Mucosa of descending colon (tissue), 3 donors: ENCODE results near the gene PLCD1. TPM values are rescaled to one million over a fixed set of nuclear protein-coding genes. Genes with fewer than 3 reads are reported as not detected.
A peak's percentile ranks its signal among the peaks of the same experiment; 100 is the strongest.
"Not testable (repeated sequence)": the region's sequence is repeated elsewhere in the genome, so short reads cannot be mapped to it uniquely, and the experiment has no call there.

ENCODE experiments used
- ATAC-seq: fragments of 200-7000 bp; cut with Tn5 transposase; one replicate; pipeline ENCODE4 v1.9.1; 2020; ENCODE audit warnings: mild to moderate bottlenecking, moderate library complexity
- DNase-seq, 3 donors: peaks; one replicate each; pipeline ENCODE4 v3.0.0-alpha.2; 2020
- H3K36me3 ChIP-seq: fragments of 200-600 bp; one replicate; pipeline ENCODE4 v1.8.0; 2021; ENCODE audit warnings: low read depth, mild to moderate bottlenecking
- H3K4me1 ChIP-seq: fragments of 200-600 bp; one replicate; pipeline ENCODE4 v1.8.0; 2021; ENCODE audit warnings: low read depth, mild to moderate bottlenecking
- H3K4me3 ChIP-seq: fragments of 200-600 bp; one replicate; pipeline ENCODE4 v1.8.0; 2021; ENCODE audit warnings: mild to moderate bottlenecking
- H3K9me3 ChIP-seq: fragments of 200-600 bp; one replicate; pipeline ENCODE4 v1.8.0; 2021; ENCODE audit warnings: mild to moderate bottlenecking
- intact Hi-C, 2 donors: fragments of 100-400 bp; cut with DNase I in 1 of 2; cut with micrococcal nuclease in 1 of 2; formaldehyde crosslinking; loops; one replicate each; pipeline versions ENCODE4 v1.11.0 to v1.11.1; 2022; cut with DNase I, micrococcal nuclease
- total RNA-seq, 3 donors: library from RNA; stranded (reverse); fragmentation: NEBNext Ultra II Directional in 2 of 3; extraction: Animal tissue kit (Norgen Biotek cat#: 25700) in 2 of 3; gene quantifications; one replicate each; pipeline versions ENCODE4 v1.2.1 to v1.2.4, GENCODE V29; 2021 to 2023
- TF ChIP-seq, protein P1 (sequence below): fragments of 200-600 bp; IDR thresholded peaks from one replicate; pipeline ENCODE4 v1.8.0; 2022; ENCODE audit warnings: antibody characterized with exemption, mild to moderate bottlenecking
- donor health status: DM: no; HTN: no; CAD: no; lungs with moderate emphysema.
- donor health status: DM: no; HTN: no; CAD: no.
- donor health status: DM: no; HTN: yes; CAD: no.

The PLCD1 gene
- total RNA-seq, 3 donors from 2014 or later = 38.2 to 113 (median 66.5) TPM

DNA sequence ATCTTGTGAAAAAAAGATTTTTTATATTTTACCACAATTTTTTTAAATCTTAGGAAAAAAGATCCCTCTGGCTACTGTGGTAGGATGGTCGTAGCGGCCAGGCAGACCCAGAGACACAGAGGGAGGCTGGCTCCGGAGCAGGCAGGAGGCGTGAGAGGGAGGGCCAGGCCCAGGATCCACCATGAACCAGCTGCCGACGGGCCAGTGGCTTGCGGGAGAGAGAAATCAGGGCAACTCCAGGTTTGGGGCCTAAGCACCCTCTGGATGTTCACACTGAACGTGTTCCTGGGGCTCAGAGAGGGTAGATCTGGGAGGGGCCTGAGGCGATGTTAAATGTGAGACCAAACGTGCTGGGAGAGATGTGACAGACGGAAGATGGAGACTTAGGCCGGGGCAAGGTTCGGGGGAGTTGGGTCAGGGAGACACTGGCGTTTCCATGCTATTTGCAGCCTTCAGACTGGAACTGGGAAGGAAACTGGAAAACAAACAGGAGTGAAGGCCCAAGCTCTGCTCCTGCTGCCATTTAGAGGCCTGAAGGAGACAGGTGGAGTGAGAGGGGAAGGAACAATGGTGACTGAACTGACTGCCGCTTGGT is 40.4 kb downstream of the PLCD1 start:
- TF ChIP-seq, protein P1, sequence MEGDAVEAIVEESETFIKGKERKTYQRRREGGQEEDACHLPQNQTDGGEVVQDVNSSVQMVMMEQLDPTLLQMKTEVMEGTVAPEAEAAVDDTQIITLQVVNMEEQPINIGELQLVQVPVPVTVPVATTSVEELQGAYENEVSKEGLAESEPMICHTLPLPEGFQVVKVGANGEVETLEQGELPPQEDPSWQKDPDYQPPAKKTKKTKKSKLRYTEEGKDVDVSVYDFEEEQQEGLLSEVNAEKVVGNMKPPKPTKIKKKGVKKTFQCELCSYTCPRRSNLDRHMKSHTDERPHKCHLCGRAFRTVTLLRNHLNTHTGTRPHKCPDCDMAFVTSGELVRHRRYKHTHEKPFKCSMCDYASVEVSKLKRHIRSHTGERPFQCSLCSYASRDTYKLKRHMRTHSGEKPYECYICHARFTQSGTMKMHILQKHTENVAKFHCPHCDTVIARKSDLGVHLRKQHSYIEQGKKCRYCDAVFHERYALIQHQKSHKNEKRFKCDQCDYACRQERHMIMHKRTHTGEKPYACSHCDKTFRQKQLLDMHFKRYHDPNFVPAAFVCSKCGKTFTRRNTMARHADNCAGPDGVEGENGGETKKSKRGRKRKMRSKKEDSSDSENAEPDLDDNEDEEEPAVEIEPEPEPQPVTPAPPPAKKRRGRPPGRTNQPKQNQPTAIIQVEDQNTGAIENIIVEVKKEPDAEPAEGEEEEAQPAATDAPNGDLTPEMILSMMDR = no peak
- Histone ChIP-seq H3K36me3 (no peaks in the 10 kb centered on the region), H3K4me1 (peaks cover 38% of the 10 kb centered on the region), H3K9me3 (no peaks in the 10 kb centered on the region), H3K4me3 (no peak overlapping the region)
- ATAC-seq = no peak
- intact Hi-C loops = no loop called here
- peak in 2 of 3 donors; percentile 37 to 47 for DNase-seq

DNA sequence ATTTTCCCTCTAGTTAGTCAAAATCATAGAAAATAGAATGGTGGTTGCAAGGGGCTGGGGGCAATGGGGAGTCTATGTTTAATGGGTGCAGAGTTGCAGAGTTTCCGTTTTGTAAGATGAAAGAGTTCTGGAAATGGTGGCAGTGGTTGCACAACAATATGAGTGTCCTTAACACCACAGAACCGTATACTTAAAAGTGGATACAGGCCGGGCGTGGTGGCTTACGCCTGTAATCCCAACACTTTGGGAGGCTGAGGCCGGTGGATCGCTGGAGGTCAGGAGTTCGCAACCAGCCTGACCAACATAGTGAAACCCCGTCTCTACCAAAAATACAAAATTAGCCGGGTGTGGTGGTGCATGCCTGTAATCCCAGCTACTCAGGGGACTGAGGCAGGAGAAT is 41.1 kb downstream of the PLCD1 start:
- peak; percentile 41 to 46 (median 44) for DNase-seq

GRCh38 chr3:37987751-37988179 is 41.7 kb downstream of the PLCD1 start:
- Histone ChIP-seq H3K9me3 (no peaks in the 10 kb centered on the region), H3K36me3 (no peaks in the 10 kb centered on the region), H3K4me3 (no peak overlapping the region), H3K4me1 (peaks cover 31% of the 10 kb centered on the region)
- intact Hi-C loops = no loop called here
- ATAC-seq = peak; percentile 36
- TF ChIP-seq, protein P1 = no peak
- peak; percentile 68 to 74 (median 69) for DNase-seq

More for the DNA sequence above, 41.1 kb downstream of the PLCD1 start:
- peaks cover 34% of the 10 kb centered on the region for H3K4me1 ChIP-seq
- H3K9me3 ChIP-seq, H3K4me3 ChIP-seq, intact Hi-C loops, ATAC-seq, H3K36me3 ChIP-seq: not testable (repeated sequence)

- peak; percentile 66 to 71 (median 70) for DNase-seq
- H3K4me3 ChIP-seq = no peak overlapping the region
- H3K4me1 ChIP-seq = peaks cover 31% of the 10 kb centered on the region
- intact Hi-C loops = no loop called here
- ATAC-seq = peak; percentile 15
- no peaks in the 10 kb centered on the region for H3K36me3 ChIP-seq
- TF ChIP-seq, protein P1 = no peak
- no peaks in the 10 kb centered on the region for H3K9me3 ChIP-seq
These were observed 42.1 kb downstream of the PLCD1 start for GRCh38 chr3:37987315-37987697.

DNA sequence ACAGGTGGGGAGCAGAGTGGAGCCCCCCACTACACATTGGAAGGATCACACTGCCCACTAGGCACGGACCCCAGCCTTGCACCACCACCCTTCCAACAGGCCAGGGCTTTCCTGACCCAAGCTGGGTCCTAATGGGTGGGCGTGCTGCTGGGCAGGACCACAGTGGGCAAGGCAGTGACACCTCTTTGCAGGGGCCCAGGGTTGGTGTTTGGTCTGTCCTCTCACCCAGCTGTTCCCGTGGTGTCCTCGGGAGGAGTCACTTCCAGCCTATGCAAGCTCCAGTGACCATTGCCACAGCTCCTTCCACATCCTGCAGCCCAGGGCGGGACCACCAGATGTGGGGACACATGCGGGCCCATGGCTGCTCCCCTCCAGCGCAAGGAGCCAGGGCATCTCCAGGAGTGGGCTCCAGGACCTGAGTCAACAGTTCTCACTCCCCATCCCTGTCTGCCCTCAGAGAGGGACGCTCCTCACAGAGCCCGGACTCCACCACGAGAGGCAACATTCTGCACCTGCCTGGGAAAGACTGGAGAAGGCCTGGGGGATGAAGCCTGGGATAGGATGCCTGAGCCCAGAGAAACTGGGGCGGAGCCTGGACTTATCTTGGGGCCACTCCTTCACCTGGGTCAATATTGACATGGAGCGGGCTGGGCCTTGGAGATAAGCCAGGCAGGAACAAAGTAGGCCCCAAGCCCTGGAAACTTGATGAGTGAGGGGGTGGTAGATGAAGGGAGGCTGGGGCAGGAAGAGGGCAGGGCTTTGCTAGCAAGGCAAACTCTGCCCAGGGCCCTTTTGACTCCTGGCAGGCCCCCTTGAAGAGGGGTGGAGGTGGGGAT is 42.7 kb downstream of the PLCD1 start:
- DNase-seq (peak; percentile 92 to 97 (median 93)), ATAC-seq (peak; percentile 80)
- Histone ChIP-seq H3K9me3 (no peaks in the 10 kb centered on the region), H3K4me1 (peaks cover 31% of the 10 kb centered on the region), H3K4me3 (no peak overlapping the region), H3K36me3 (no peaks in the 10 kb centered on the region)
- intact Hi-C loops = no loop called here
- TF ChIP-seq, protein P1 = no peak
